ENCODE data around the gene RXRA.

Gene RXRA

DNA sequence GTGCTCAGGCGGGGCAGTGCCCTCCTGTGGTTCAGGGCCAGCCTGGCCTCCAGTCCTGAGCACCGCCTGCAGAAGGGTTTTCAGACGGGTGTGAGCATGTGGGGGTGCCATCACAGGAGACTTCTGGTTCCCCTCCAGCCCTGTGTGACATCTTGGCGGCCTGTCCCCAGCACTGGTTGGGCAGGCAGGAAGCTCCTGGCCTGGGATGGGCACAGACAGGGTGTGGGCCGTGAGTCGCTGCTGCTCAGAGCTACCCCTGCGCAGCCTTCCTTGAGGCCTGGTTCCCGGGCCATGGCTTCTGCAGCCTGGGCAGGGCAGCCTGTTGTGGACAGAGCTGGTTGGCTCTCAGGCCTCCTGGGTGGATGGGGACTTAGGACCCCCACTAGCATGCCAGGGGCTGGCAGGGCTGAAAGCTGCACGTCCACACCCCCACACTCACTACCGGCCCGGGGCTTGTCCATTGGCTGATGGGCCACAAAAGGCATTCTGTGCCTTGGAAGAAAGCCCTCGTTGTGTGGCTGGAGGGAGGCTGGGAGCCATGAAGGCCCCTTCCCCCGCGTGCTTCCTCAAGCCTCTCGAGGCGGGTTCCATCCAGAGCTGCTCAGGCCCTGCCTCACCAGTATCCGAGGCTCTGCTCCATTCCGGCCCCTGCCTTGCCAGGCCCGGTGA is 58.7 kb downstream of the RXRA start:
- DNase-seq (ENCODE audit: low spot score): no peak

DNA sequence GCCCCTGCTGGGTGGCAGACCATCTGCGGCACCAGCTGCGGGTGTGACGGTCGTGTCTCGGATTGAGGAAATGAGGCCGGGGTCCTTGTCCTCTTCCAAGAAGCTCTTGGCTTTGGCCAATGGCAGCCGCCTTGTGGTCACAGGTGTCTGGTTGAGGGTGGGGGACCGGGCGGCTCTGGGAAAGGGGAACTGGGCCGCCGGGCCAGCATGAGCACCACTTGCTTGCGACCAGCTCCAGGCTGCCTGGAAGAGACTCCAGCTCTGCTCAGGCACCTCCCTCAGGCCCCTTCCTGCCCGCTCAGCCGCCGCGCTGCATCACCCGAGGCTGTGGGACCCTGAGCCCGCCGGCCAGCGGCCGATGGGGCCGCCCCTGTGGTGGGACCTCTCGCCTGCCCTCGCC is 59.7 kb downstream of the RXRA start:
- no peak for DNase-seq (ENCODE audit: low spot score)

DNA sequence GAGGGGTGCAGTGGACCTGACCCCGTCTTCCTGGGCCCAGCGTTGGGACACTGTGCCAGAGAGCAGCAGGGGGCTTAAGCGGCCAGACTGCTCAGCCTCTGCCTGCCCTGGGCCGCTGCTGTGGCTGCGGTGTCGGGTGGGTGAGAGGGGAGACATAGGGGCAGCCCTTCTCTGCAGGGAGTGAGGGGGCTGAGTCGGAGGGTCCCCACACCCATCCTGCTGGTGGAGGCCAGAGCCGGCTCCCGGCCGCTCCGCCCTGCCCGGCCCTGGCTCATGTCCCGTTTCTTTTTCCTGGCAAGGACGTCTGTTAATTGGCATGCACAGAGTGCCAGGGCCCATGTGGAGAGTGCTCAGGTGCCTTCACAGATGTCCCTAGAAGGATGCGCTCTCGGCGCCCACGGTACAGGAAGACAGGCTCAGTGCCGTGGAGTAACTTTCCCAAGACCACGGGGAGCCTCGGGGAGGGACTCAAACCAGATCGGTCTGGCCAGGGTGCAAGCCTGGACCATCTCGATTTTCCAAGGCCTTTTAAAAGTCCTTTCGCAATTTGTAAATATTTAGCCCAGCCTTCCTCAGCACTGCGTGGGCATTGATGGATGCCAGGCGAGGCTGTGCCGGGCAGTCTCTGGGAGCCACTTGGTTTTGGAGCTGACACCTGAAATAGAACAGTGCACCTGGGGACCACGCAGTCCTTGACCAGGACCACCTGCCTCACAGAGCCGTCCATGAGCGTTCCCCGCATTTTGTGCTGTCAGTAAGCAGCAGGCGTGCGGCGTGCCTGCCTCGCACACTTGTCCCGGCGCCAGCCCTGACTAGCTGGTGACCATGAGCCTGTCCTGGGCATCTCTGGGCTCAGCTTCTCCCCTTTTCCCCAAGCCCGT is 60.9 kb downstream of the RXRA start:
- DNase-seq (ENCODE audit: low spot score): no peak

DNA sequence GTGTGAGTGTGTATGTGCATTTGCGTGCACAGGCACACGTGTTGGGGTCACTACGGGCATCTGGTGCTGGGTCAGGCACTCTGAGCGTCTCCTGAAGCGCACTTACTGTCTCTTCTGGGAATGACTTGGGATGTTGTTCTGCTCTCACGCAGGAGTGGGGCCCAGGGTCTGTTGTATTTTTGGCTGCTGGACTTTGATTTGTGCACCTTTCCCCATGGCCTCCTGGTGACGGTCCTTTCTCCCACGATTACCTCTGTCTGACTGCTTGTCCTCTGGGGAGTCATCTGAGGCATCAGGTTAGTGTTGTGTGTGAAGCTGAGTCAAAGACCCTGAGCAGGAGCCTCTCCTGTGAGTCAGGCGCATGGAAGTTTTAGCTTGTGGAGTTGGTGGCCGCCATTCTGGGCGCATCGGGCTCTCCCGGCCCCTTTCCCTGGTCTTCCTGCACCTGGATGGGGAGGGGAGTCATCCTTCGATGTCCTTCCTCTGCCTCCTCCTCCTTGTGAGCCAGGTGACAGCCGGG is 62.1 kb downstream of the RXRA start:
- no peak for DNase-seq (ENCODE audit: low spot score)

DNA sequence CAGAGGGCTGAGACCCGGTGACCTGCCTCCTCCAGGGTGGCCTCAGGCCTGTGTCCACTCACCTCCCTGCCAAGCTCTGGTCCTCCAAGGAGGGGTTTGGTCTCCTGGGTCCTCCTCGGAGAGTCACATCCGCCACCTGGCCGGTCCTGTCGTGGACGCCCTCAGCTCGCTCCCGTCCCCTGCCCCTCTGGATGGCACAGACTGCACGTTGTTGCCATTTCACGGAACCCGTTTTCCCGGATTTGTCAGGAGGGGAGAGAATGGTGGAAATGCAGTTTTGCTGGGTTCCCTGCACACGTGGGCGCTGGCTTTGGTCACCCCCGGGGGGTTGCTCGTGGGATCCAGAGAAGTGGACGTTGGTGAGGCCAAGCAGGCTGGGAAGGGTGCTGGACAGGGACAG is 62.7 kb downstream of the RXRA start:
- no peak for DNase-seq (ENCODE audit: low spot score)

- DNase-seq (ENCODE audit: low spot score): no peak
Observed at GRCh38 chr9:134389642-134390041, 63.4 kb downstream of the RXRA start.

GRCh38 chr9:134390537-134390936 is 64.3 kb downstream of the RXRA start:
- DNase-seq (ENCODE audit: low spot score): no peak

GRCh38 chr9:134390947-134391318 is 64.7 kb downstream of the RXRA start:
- no peak for DNase-seq (ENCODE audit: low spot score)

DNA sequence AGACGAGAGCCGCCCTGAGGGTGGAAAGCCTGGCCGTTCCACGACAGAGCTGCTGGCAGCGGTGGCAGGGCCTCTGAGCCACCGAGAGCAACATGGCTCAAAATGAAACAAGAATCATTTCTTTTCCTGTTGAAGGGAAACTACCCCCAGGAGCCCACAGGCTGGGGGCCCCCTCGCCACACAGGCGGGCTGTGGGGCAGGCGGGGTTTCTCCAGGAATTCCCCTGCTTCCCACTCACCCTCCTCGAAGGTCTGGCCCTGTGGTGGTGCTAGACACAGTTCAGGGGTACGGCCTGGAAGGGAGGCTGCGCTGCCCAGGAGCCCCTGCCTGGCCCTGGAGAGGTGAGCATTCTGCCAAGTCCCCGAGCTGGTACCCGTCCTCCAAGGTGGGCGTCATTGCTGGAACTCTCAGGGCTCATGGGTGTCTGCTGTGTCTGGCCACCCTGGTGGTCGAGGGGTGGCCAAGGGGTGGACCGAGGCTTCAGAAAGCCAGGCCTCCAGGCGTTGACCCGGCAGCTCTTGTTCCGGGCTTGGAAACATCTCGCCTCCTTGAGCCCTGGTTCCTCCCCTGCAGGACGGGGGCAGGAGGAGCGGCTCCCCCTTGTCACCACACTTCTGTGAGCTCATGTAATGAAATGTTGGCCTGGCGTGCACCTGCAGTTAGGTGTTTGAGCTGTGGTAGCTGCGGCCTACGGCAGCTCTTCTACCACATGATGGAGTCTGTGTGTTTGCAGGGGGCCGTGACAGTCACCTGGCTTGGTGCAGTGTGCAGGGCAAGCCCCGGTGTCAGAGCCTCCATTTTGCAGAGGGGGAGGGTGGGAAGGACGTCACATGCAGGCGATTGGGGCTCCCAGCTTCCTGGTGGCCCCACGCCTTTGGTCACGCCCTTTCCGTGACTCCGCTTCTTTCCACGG is 65.3 kb downstream of the RXRA start:
- no peak for DNase-seq (ENCODE audit: low spot score)

- no peak for DNase-seq (ENCODE audit: low spot score)
Observed at GRCh38 chr9:134392900-134393299, 66.6 kb downstream of the RXRA start.

- DNase-seq (ENCODE audit: low spot score): no peak
Observed at GRCh38 chr9:134393582-134394280, 67.5 kb downstream of the RXRA start.

- no peak for DNase-seq (ENCODE audit: low spot score)
Observed at GRCh38 chr9:134395002-134395517, 68.8 kb downstream of the RXRA start.

DNA sequence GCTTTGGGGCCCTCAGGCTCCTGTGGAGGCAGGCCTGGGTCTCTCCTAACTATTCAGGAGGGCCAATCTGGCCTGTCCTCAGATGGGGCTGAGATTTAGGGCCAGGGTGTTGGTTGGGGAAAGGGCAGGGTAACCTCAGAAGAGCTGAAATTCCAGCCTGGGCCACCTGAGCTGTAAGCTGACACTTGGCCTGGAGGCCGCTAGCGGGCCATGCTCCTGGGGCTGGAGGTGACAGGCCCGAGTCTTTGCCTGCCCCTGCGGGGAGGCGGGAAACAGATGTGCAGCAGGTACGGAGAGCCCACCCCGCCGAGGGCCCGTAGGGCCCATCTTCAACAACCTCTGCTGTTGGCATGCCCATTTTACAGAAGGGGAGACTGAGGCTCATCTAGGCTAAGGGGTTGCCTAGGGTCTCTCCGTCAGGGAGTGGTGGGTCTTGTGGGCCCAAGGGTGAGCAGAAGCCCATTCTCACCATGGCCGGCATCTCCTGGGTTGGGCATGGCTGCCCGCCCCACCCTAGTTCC is 69.5 kb downstream of the RXRA start:
- no peak for DNase-seq (ENCODE audit: low spot score)

- no peak for DNase-seq (ENCODE audit: low spot score)
Observed at GRCh38 chr9:134396258-134396742, 70.0 kb downstream of the RXRA start.

DNA sequence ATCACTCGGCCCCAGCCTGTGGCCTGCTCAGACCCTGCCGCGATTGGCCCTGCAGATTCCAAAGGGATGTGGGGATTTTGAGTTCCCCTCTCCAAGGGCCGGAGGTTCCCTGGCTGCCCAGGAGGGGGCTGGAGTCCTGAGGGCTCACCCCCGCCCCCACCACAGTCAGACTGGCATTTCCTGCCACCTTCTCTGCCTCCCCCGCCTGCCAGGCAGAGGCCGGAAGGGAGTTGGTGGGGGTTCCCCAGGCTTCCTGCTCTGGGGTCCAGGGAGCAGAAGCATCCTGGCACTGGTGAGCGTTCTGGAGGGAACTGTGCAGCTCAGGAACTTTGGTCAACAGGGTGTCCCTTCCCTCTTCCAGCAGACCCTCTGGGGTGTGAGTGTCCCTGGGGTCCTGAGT is 70.6 kb downstream of the RXRA start:
- peak; percentile 63 for DNase-seq (ENCODE audit: low spot score)

DNA sequence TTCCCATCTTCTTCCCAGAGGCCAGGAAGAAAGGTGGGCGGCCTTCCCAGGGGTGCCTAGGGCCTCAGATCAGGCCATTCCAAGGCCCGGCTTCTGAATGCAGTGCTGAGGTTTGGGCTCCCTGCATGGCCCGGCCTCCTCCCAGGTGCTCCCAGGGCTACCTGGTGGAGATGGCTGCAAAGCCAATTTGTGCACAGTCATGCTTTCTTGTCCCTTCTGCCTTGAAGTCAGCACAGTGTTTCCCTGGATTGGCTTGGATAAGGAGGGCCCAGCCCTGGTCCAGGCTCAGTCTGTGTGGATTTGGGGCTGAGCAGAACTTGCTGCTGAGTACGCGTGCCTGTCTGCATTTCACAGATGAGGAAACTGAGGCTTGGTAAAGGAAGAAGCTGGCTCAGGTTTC is 72.5 kb downstream of the RXRA start:
- no peak for DNase-seq (ENCODE audit: low spot score)

DNA sequence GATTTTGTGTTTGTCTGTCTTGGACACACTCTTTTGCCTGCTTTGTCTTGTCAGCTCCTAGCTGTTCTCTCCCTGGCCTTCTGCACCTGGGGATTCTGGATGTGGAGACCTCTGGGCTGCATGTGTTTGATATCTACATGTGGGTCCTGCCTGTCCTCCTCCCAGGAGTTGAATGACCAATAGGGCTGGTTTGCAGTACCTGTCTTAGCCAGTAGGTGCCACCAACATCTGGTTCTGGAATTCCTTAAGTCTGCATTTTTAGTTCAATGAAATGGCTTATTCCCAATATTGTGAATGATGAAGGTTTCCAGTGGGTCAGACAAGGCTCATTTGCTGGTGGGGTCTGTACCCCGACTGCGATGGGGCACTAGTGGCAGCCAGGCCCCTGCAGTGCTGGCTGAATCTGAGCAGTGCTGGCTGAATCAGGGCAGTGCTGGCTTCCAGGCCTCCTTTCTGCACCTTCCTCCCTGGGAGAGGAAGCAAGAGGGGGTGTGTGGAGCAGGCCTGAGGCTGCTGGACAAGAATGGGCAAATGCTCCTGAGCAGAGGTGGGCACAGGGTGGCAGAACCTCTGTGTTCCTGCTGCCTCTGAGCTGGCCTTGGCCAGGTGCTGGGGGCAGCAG is 73.3 kb downstream of the RXRA start:
- peak; percentile 65 for DNase-seq (ENCODE audit: low spot score)

DNA sequence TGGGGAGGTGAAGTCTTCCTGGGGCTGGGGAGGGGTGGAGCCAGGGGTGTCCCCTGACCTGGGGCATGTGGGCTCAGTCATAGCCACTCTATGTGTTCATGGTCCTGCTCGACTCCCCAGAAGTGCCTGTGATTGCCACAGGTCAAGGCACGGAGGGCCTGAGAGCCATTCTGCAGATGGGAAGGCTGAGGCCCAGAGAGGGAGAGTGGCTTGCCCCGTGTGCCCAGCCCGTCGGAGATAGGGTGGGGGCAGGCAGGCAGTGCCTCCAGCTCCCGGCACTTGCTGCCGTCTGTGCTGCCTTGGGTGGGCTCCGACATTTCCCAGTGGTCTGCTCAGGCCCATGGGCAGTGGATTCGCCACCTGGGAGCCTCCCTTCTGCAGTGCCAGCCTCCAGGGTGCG is 74.0 kb downstream of the RXRA start:
- DNase-seq (ENCODE audit: low spot score): no peak

DNA sequence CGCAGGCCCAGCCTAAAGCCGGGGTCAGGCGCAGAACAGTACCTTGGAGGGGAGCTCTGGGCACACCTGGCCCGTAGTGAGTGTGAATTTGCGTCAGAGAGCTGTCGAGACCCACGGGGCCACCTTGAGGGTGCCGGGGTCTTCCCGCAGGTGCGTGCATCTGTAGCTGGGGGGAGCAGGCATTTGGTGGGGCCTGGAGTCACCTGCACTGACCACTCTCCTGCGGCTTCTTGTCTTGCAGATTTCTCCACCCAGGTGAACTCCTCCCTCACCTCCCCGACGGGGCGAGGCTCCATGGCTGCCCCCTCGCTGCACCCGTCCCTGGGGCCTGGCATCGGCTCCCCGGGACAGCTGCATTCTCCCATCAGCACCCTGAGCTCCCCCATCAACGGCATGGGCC is 75.1 kb downstream of the RXRA start:
- DNase-seq (ENCODE audit: low spot score): no peak

- DNase-seq (ENCODE audit: low spot score): no peak
Observed at GRCh38 chr9:134402182-134402581, 75.9 kb downstream of the RXRA start.

- DNase-seq (ENCODE audit: low spot score): no peak
Observed at GRCh38 chr9:134403292-134403681, 77.0 kb downstream of the RXRA start.
